ENCODE results near the gene LTBP4. TPM values are rescaled to one million over a fixed set of nuclear protein-coding genes. Genes with fewer than 3 reads are reported as not detected.

The LTBP4 gene
- polyA plus RNA-seq, 1 donor (not counting 4 experiments of a cell fraction or from before 2014, with no cell fraction given) = 29.6 TPM

DNA sequence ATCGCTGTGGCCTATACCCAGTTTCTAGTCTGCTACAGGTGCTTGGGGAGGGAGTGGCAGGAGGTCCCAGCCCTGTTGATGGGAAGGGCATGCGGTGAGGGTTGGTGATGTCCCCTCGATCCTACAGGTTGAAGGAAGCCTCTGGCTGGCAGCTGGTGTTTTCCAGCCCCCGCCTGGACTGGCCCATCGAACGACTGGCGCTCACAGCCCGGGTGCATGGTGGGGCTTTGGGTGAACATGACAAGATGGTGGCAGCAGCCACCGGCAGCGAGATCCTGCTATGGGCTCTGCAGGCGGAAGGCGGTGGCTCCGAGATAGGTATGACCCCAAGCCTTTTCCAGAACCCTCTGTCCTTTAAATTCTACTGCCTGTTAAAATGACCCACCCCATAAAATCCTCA, 20.6 kb upstream of the LTBP4 start:
- H2AFZ ChIP-seq (ENCODE audit: control insufficient read depth, low read length) = no peak overlapping the region
- dilution Hi-C loops (cut with MboI; ENCODE audit: extremely low pct_ligation_motif_present, low sequenced_read_pairs) = no loop called here
- H3K27ac ChIP-seq (ENCODE audit: control insufficient read depth, insufficient read depth, low read length) = no peak overlapping the region
- no peaks in the 10 kb centered on the region for H3K27me3 ChIP-seq (ENCODE audit: control insufficient read depth, extremely low read depth, insufficient read depth, low read length)
- peaks cover 4 to 13% of the 10 kb centered on the region in 2 experiments for H3K36me3 ChIP-seq (ENCODE audit: control insufficient read depth in 2 of 2, extremely low read depth in 1 of 2, insufficient read depth in 2 of 2, low read length in 2 of 2)
- no peak overlapping the region for H3K4me3 ChIP-seq (ENCODE audit: control insufficient read depth in 2 of 3, extremely low read depth in 1 of 3, insufficient read depth in 2 of 3, low read depth in 1 of 3, low read length in 3 of 3)
- H3K4me1 ChIP-seq (ENCODE audit: control insufficient read depth, extremely low read depth, insufficient read depth, low read length) = peaks cover 9% of the 10 kb centered on the region
- H3K9ac ChIP-seq (ENCODE audit: control insufficient read depth, extremely low read depth, insufficient read depth, low read length) = no peak overlapping the region
- TF ChIP-seq, protein P1, sequence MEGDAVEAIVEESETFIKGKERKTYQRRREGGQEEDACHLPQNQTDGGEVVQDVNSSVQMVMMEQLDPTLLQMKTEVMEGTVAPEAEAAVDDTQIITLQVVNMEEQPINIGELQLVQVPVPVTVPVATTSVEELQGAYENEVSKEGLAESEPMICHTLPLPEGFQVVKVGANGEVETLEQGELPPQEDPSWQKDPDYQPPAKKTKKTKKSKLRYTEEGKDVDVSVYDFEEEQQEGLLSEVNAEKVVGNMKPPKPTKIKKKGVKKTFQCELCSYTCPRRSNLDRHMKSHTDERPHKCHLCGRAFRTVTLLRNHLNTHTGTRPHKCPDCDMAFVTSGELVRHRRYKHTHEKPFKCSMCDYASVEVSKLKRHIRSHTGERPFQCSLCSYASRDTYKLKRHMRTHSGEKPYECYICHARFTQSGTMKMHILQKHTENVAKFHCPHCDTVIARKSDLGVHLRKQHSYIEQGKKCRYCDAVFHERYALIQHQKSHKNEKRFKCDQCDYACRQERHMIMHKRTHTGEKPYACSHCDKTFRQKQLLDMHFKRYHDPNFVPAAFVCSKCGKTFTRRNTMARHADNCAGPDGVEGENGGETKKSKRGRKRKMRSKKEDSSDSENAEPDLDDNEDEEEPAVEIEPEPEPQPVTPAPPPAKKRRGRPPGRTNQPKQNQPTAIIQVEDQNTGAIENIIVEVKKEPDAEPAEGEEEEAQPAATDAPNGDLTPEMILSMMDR (optimal IDR thresholded peaks at IDR 0.05 in 1 of 3, IDR thresholded peaks at IDR 0.05 in 1 of 3, conservative IDR thresholded peaks at IDR 0.05 in 1 of 3; ENCODE audit: extremely low read depth in 1 of 3, insufficient read depth in 2 of 3, low read length in 3 of 3) = no peak
- no peak for TF ChIP-seq EZH2 (IDR thresholded peaks at IDR 0.05; ENCODE audit: low read length)
- peaks cover 3% of the 10 kb centered on the region for H3K9me1 ChIP-seq (ENCODE audit: control insufficient read depth, extremely low read depth, insufficient read depth, low read length)
- DNase-seq (ENCODE audit: low read depth, low spot score) (no peak), FAIRE-seq (no peak)
- peaks cover 4% of the 10 kb centered on the region for H3K79me2 ChIP-seq (ENCODE audit: control insufficient read depth, insufficient read depth, low read length)
- H3K4me2 ChIP-seq (ENCODE audit: control insufficient read depth, extremely low read depth, insufficient read depth, low read depth, low read length) = no peak overlapping the region
- no peaks in the 10 kb centered on the region for H4K20me1 ChIP-seq (ENCODE audit: control insufficient read depth, extremely low read depth, insufficient read depth, low read length)
- H3K9me3 ChIP-seq (ENCODE audit: control insufficient read depth, low read depth, low read length) = no peaks in the 10 kb centered on the region

DNA sequence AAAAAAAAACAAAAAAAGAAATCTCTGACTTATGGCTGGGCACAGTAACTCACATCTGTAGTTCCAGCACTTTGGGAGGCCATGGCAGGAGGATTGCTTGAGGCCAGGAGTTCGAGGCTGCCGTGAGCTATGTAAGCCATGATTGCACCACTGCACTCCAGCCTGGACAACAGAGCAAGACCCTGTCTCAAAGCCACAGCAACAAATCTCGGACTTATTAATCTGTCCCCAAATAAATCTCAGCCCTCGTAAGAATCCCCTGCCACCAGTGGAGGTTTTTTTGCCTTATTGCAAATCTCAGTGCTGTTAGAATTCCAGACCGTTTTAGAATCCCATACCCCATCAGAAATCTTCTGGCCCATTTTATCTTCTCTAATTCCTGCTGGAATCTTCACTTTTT, 19.6 kb upstream of the LTBP4 start:
- DNase-seq (ENCODE audit: low read depth, low spot score) = no peak
- no peak overlapping the region for H3K4me2 ChIP-seq (ENCODE audit: control insufficient read depth, extremely low read depth, insufficient read depth, low read depth, low read length)
- no peaks in the 10 kb centered on the region for H3K27me3 ChIP-seq (ENCODE audit: control insufficient read depth, extremely low read depth, insufficient read depth, low read length)
- H3K36me3 ChIP-seq (ENCODE audit: control insufficient read depth in 2 of 2, extremely low read depth in 1 of 2, insufficient read depth in 2 of 2, low read length in 2 of 2) = peaks cover 5 to 14% of the 10 kb centered on the region in 2 experiments
- no peak overlapping the region for H3K9ac ChIP-seq (ENCODE audit: control insufficient read depth, extremely low read depth, insufficient read depth, low read length)
- dilution Hi-C loops (cut with MboI; ENCODE audit: extremely low pct_ligation_motif_present, low sequenced_read_pairs) = no loop called here
- H4K20me1 ChIP-seq (ENCODE audit: control insufficient read depth, extremely low read depth, insufficient read depth, low read length) = no peaks in the 10 kb centered on the region
- no peak overlapping the region for H3K27ac ChIP-seq (ENCODE audit: control insufficient read depth, insufficient read depth, low read length)
- H3K4me3 ChIP-seq (ENCODE audit: control insufficient read depth in 2 of 3, extremely low read depth in 1 of 3, insufficient read depth in 2 of 3, low read depth in 1 of 3, low read length in 3 of 3) = no peak overlapping the region
- peaks cover 9% of the 10 kb centered on the region for H3K4me1 ChIP-seq (ENCODE audit: control insufficient read depth, extremely low read depth, insufficient read depth, low read length)
- H3K9me3 ChIP-seq (ENCODE audit: control insufficient read depth, low read depth, low read length) = no peaks in the 10 kb centered on the region
- H3K79me2 ChIP-seq (ENCODE audit: control insufficient read depth, insufficient read depth, low read length) = peaks cover 4% of the 10 kb centered on the region
- TF ChIP-seq, protein P1 (optimal IDR thresholded peaks at IDR 0.05 in 1 of 3, IDR thresholded peaks at IDR 0.05 in 1 of 3, conservative IDR thresholded peaks at IDR 0.05 in 1 of 3; ENCODE audit: extremely low read depth in 1 of 3, insufficient read depth in 2 of 3, low read length in 3 of 3) = no peak
- TF ChIP-seq EZH2 (IDR thresholded peaks at IDR 0.05; ENCODE audit: low read length) = no peak
- H3K9me1 ChIP-seq (ENCODE audit: control insufficient read depth, extremely low read depth, insufficient read depth, low read length) = peaks cover 3% of the 10 kb centered on the region
- no peak for FAIRE-seq
- no peak overlapping the region for H2AFZ ChIP-seq (ENCODE audit: control insufficient read depth, low read length)
